Activated T-helper 17 cell treated with anti-CD3 and anti-CD28 coated beads, Interleukin-2, amount 50 U/mL, for 72 hours (primary cell): ENCODE data around the gene PIP5K1C. TPM values are rescaled to one million over a fixed set of nuclear protein-coding genes. Genes with fewer than 3 reads are reported as not detected.

ENCODE experiments used
- ATAC-seq: fragments of 150-1000 bp; cut with Tn5 transposase; replicated peaks from 2 replicates; pipeline ENCODE4 v1.10.0; 2021; ENCODE audit warnings: mild to moderate bottlenecking, moderate library complexity
- H3K27ac Mint-ChIP-seq: one replicate; pipeline ENCODE4 v1.8.0; 2022; ENCODE audit warnings: mixed read lengths
- H3K27me3 Mint-ChIP-seq: one replicate; pipeline ENCODE4 v1.8.0; 2022; ENCODE audit warnings: mixed read lengths
- H3K36me3 Mint-ChIP-seq: one replicate; pipeline ENCODE4 v1.8.0; 2022; ENCODE audit warnings: low read depth, mild to moderate bottlenecking, mixed read lengths
- H3K4me1 Mint-ChIP-seq: one replicate; pipeline ENCODE4 v1.8.0; 2022; ENCODE audit warnings: mixed read lengths
- H3K4me3 Mint-ChIP-seq: one replicate; pipeline ENCODE4 v1.8.0; 2022; ENCODE audit warnings: mild to moderate bottlenecking, mixed read lengths
- H3K9me3 Mint-ChIP-seq: one replicate; pipeline ENCODE4 v1.8.0; 2022; ENCODE audit warnings: mixed read lengths
- total RNA-seq, 2 donors: library from RNA; stranded (reverse); gene quantifications; one replicate each; pipeline ENCODE4 v1.2.3, GENCODE V29; 2022

PIP5K1C gene
- total RNA-seq, 2 donors from 2014 or later, result 16.1 to 26.2 TPM

GRCh38 chr19:3725640-3726310 lies 25.5 kb upstream of the PIP5K1C start:
- Mint-ChIP-seq H3K4me1 (no peaks in the 10 kb centered on the region), H3K27me3 (no peaks in the 10 kb centered on the region), H3K27ac (no peak overlapping the region), H3K4me3 (no peak overlapping the region), H3K36me3 (no peaks in the 10 kb centered on the region), H3K9me3 (no peaks in the 10 kb centered on the region)
- no peak for ATAC-seq

- Mint-ChIP-seq H3K4me1 (no peaks in the 10 kb centered on the region), H3K27ac (no peak overlapping the region), H3K4me3 (no peak overlapping the region), H3K36me3 (no peaks in the 10 kb centered on the region), H3K9me3 (no peaks in the 10 kb centered on the region), H3K27me3 (no peaks in the 10 kb centered on the region)
- no peak for ATAC-seq
These were observed 24.9 kb upstream of the PIP5K1C start for GRCh38 chr19:3725121-3725520.

- Mint-ChIP-seq H3K4me3 (no peak overlapping the region), H3K27me3 (no peaks in the 10 kb centered on the region), H3K9me3 (no peaks in the 10 kb centered on the region), H3K27ac (no peak overlapping the region), H3K36me3 (no peaks in the 10 kb centered on the region), H3K4me1 (no peaks in the 10 kb centered on the region)
- no peak for ATAC-seq
These were observed 23.6 kb upstream of the PIP5K1C start for GRCh38 chr19:3723883-3724282.

- Mint-ChIP-seq H3K27me3 (no peaks in the 10 kb centered on the region), H3K4me3 (no peak overlapping the region), H3K9me3 (no peaks in the 10 kb centered on the region), H3K27ac (no peak overlapping the region), H3K36me3 (no peaks in the 10 kb centered on the region), H3K4me1 (no peaks in the 10 kb centered on the region)
- ATAC-seq, result no peak
These were observed 22.8 kb upstream of the PIP5K1C start for GRCh38 chr19:3723110-3723488.

- H3K27ac Mint-ChIP-seq, result no peak overlapping the region
- peak overlapping the region; percentile 70 for H3K4me3 Mint-ChIP-seq
- H3K4me1 Mint-ChIP-seq, result no peaks in the 10 kb centered on the region
These were observed 22.3 kb upstream of the PIP5K1C start for GRCh38 chr19:3722443-3723109.

GRCh38 chr19:3721887-3722442 lies 21.7 kb upstream of the PIP5K1C start:
- H3K27ac Mint-ChIP-seq, result no peak overlapping the region
- no peaks in the 10 kb centered on the region for H3K27me3 Mint-ChIP-seq
- H3K4me1 Mint-ChIP-seq, result no peaks in the 10 kb centered on the region
- peak overlapping the region; percentile 70 for H3K4me3 Mint-ChIP-seq
- no peaks in the 10 kb centered on the region for H3K36me3 Mint-ChIP-seq
- ATAC-seq, result no peak
- no peaks in the 10 kb centered on the region for H3K9me3 Mint-ChIP-seq

More at GRCh38 chr19:3722443-3723109, 22.3 kb upstream of the PIP5K1C start:
- H3K27me3 Mint-ChIP-seq, result no peaks in the 10 kb centered on the region
- no peak for ATAC-seq
- no peaks in the 10 kb centered on the region for H3K36me3 Mint-ChIP-seq
- no peaks in the 10 kb centered on the region for H3K9me3 Mint-ChIP-seq

GRCh38 chr19:3721131-3721886 lies 21.0 kb upstream of the PIP5K1C start:
- peak; percentile 91 for ATAC-seq
- Mint-ChIP-seq H3K4me1 (no peaks in the 10 kb centered on the region), H3K36me3 (no peaks in the 10 kb centered on the region), H3K27ac (no peak overlapping the region), H3K27me3 (no peaks in the 10 kb centered on the region), H3K9me3 (no peaks in the 10 kb centered on the region), H3K4me3 (peak overlapping the region; percentile 70)

- Mint-ChIP-seq H3K4me3 (peak overlapping the region; percentile 70), H3K27me3 (no peaks in the 10 kb centered on the region), H3K4me1 (no peaks in the 10 kb centered on the region), H3K27ac (no peak overlapping the region), H3K9me3 (no peaks in the 10 kb centered on the region), H3K36me3 (no peaks in the 10 kb centered on the region)
- ATAC-seq, result no peak
These were observed 20.2 kb upstream of the PIP5K1C start for GRCh38 chr19:3720349-3720917.

- H3K4me1 Mint-ChIP-seq, result no peaks in the 10 kb centered on the region
- ATAC-seq, result no peak
These were observed 19.6 kb upstream of the PIP5K1C start for GRCh38 chr19:3719868-3720267.

GRCh38 chr19:3716147-3716668 lies 15.9 kb upstream of the PIP5K1C start:
- no peak overlapping the region for H3K4me3 Mint-ChIP-seq
- no peaks in the 10 kb centered on the region for H3K4me1 Mint-ChIP-seq
- no peaks in the 10 kb centered on the region for H3K27me3 Mint-ChIP-seq
- no peaks in the 10 kb centered on the region for H3K9me3 Mint-ChIP-seq
- no peak overlapping the region for H3K27ac Mint-ChIP-seq
- no peaks in the 10 kb centered on the region for H3K36me3 Mint-ChIP-seq
- no peak for ATAC-seq

More at GRCh38 chr19:3719868-3720267, 19.6 kb upstream of the PIP5K1C start:
- no peak overlapping the region for H3K27ac Mint-ChIP-seq
- H3K36me3 Mint-ChIP-seq, result no peaks in the 10 kb centered on the region
- no peaks in the 10 kb centered on the region for H3K27me3 Mint-ChIP-seq
- no peak overlapping the region for H3K4me3 Mint-ChIP-seq
- H3K9me3 Mint-ChIP-seq, result no peaks in the 10 kb centered on the region

- no peak overlapping the region for H3K4me3 Mint-ChIP-seq
- no peak for ATAC-seq
- H3K36me3 Mint-ChIP-seq, result no peaks in the 10 kb centered on the region
- H3K27ac Mint-ChIP-seq, result no peak overlapping the region
- H3K27me3 Mint-ChIP-seq, result no peaks in the 10 kb centered on the region
- no peaks in the 10 kb centered on the region for H3K9me3 Mint-ChIP-seq
- no peaks in the 10 kb centered on the region for H3K4me1 Mint-ChIP-seq
These were observed 12.7 kb upstream of the PIP5K1C start for GRCh38 chr19:3712663-3713611.

GRCh38 chr19:3710265-3710812 lies 10.1 kb upstream of the PIP5K1C start:
- no peaks in the 10 kb centered on the region for H3K4me1 Mint-ChIP-seq
- no peaks in the 10 kb centered on the region for H3K27me3 Mint-ChIP-seq
- H3K36me3 Mint-ChIP-seq, result no peaks in the 10 kb centered on the region
- ATAC-seq, result no peak
- no peak overlapping the region for H3K4me3 Mint-ChIP-seq
- no peaks in the 10 kb centered on the region for H3K9me3 Mint-ChIP-seq
- H3K27ac Mint-ChIP-seq, result no peak overlapping the region

- H3K27me3 Mint-ChIP-seq, result no peaks in the 10 kb centered on the region
- no peaks in the 10 kb centered on the region for H3K4me1 Mint-ChIP-seq
- H3K27ac Mint-ChIP-seq, result no peak within 1 kb of the TSS
- H3K36me3 Mint-ChIP-seq, result no peaks in the 10 kb centered on the region
- no peak for ATAC-seq
- H3K4me3 Mint-ChIP-seq, result no peak within 1 kb of the TSS
- H3K9me3 Mint-ChIP-seq, result no peaks in the 10 kb centered on the region
These were observed 8.1 kb upstream of the PIP5K1C start, which contains the start of gene TJP3 for GRCh38 chr19:3708207-3708931. TJP3 (plus strand) TSS chr19:3708384; CDS start chr19:3728433, 20,049 bp downstream.
